HG02610 (cell line): Measurements from ENCODE around the gene FUT2.

Experiments used
- ATAC-seq: cut with Tn5 transposase; IDR thresholded peaks from one replicate; pipeline ENCODE4 v1.9.1; 2021; ENCODE audit warnings: mild to moderate bottlenecking, moderate library complexity; ENCODE audit not compliant: unreplicated experiment

Gene FUT2

DNA sequence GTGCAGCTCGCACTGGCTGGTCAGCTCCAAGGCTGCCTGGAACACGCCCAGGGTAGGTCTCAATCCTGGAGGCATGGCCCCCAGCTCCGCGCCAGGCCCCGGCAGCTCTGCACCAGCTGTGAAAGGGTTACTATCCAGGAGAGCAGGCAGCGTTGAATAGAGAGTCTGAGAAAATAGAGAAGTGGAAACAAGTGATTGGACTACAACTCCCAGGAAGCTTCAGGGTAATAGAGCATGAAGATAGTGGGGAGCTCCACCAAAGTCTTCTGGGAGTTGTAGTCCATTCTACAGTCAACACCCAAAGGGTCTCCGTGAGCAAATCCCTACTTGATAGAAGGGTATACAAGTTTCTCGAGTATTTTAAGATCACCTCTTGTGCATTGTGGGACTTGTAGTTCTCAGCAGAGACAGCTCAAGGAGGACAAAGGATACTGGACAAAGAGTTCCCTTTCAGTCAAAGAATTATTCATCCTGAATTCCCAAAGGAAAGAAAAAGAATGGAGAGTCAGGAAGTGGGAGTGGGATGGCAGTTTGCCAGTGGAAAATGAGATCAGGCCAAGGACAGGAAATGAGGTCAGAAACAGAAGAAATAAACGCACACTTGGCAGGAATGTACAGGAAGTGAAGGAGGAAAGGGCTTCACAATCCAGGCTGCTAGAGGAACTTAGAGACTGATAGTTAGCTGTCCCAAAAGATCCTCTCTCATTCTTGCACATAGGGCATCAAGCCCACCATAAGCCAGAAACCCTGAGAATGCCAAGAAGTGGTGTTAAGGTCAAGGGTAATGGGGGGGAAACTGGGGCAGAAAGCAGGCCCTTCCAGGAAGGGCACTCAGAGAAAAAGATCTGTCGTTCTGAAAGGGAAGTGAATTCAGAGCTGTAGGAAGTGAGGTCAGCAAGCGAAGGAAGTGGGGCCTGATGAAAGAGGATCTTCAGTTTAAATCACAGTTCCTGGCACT lies 29.3 kb downstream of the FUT2 start:
- ATAC-seq = no peak

DNA sequence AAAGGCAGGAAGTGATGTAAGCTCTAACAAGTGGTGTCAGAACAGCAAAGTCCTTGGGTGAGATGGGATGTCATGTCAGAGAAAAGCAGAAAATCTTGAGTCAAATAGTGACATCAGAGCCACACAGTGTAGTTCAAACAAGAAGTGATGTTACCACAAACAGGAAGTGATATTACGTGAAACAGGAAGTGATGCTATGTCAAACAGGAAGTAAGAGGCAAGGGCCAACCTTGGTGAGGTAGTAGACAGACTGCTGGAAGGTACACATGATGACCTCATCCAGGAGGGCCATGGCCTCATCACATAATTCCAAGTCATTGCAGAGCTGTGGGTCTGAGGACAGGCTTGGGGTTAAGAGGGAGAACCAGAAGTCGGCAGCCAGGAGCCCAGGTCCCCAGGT lies 30.8 kb downstream of the FUT2 start:
- ATAC-seq = no peak

DNA sequence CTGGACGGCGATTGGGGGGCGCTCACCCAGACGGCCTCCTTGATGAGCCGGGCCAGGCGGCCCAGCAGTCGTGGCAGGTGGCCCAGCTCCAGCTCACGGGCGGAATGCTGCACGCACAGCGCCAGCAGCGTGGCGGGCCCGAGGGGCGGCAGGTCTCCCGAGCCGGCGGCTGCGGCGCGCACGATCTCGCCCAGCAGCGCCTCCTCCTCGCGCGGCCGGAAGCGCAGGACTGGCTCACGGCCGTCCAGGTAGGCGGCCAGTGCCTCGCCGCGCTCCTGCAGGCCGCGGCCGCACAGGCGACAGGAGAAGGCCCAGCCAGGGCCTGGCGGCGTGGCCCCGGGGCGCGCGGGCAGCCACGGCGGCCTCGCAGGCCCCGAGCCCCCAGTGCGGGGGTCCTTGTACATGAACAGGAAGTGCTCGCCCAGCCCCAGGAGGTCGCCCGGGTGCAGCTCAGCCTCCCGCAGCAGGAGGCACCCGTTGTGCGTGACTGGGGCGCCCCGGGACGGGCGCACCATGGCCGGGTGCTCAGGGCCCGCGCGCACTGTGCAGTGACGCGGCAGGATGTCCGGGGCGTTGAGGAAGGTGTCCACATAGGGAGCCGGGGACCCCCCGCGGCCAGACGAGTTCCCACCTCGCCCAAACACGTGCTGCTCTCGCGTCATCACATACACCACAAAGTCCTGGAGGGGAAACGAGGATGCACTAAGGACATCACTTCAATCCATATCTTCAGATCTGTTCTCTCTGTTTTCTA lies 33.3 kb downstream of the FUT2 start:
- ATAC-seq = no peak

DNA sequence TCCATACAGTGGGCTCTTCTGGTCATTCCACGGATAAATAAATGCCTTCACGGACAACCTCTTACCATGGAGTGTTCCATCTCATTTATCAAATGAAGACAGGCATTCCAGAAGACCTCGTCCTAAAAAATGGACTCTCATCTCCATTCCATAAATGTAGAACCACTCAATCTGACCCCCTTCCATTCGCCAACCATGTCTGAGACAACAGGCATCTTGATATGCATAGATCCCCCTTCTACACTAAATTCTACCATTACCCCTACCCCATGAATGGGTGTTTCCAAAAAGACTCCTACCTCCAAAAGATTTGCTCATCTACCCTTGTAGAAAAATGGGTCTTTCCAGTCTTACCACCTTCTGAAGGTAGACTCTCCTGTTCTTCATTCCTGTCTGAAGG lies 35.7 kb downstream of the FUT2 start:
- ATAC-seq = no peak

DNA sequence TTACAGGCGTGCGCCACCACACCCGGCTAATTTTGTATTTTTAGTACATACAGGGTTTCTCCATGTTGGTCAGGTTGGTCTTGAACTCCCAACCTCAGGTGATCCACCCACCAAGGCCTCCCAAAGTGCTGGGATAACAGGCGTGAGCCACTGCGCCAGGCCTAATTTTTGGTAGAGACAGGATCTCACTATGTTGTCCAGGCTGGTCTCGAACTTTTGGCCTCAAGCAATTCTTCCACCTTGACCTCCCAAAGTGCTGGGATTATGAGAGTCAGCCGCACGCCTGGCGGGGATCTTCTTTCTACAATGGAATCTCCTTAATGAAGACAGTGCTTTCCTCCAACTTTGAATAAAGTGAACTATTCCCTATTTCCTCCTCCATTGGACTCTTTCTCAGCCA lies 38.9 kb downstream of the FUT2 start:
- no peak for ATAC-seq

DNA sequence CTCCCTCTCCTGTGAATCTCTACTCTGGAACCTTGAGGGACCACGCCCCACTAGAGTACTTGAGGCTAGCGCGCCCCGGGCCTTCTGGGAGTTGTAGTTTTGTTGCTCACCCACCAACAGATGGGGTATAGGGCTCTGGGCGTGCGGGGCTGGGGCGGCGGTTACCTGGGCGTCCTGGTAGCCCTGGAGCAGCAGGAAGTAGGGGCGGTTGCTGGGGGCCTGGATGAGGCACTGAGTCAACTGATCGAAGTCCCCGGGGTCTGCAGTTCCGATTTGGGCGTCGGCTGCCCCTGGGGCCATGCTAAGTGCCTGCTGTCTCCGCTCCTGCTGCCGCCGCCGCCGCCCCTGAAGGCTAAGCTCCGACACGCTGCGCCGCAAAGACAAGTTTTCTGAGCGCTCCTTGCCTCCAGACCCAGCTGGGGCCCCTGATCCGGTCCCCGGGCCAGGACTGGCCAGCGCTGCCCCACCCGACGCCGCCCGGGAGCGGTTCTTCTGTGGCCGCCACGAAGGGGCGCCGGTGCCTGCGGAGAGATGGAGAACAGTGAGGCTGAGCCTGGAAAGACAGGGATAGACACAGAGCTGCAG lies 39.4 kb downstream of the FUT2 start:
- ATAC-seq = no peak

DNA sequence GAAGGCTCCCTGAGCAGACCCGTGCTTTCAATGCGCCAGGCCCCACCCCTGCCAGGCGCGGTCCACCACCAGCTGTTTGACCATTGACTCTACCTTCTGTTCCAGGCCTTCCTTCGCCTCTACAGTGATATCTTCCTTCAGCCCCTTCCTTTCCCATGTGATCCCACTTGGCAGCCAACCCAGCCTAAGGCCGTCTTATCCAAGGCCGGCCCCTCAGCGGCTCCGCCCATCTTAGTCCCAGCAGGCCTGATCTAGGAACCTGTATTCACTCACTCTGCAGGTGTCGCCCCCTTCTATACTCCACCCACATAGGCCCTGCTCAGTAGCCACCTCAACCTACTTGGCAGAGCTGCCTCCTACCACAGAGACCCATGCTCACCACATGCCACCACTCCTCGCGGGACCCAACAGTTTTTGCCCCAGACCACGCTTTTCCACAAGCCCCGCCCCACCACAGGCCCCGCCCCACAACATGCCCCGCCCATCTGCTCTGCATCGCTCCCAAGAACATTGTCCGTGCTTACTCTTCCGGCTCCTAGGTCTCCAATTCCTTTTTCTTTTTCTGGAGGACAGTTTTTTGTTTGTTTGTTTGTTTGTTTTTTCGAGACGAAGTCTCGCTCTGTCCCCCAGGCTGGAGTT lies 41.7 kb downstream of the FUT2 start:
- no peak for ATAC-seq

DNA sequence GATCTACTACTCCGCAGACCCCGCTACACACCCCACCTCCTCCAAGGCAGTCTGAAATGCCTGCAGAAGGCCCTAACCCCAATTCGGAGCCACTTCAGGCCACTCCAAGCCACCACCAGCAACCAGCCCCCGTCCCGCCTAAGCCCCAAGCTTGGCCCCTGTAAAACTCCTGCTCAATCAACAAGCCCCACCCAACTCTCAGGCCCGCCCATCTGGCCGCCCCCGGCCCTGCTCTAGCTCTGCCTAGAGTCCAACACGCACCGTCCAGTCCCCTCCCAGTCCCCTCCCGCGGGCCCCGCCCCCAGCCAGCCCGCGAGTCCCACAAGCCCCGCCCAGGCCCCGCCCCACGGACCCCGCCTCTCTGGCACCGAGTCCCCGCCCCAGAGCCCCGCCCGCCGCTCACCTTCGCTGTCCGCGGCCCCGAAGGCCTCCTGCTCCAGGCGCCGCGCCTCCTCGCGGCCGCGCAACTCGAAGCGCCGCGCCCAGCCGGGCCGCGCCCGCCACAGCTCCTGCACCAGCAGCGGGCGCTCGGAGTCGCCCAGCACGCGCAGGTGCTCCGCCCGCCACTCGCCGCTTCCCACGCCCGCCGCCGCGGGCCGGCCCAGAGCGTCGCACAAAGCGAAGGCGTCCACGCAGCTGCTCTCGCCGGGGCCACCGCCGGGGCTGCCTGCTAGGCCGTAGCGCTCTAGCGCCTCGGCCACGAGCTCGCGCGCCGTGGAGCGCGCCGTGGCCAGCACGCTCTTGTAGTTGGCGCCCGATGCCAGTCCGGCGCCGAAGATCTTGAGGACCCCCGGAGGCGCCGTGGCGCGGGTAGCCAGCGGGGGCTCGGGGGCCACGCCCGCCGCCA lies 43.0 kb downstream of the FUT2 start:
- ATAC-seq = peak; percentile 58

DNA sequence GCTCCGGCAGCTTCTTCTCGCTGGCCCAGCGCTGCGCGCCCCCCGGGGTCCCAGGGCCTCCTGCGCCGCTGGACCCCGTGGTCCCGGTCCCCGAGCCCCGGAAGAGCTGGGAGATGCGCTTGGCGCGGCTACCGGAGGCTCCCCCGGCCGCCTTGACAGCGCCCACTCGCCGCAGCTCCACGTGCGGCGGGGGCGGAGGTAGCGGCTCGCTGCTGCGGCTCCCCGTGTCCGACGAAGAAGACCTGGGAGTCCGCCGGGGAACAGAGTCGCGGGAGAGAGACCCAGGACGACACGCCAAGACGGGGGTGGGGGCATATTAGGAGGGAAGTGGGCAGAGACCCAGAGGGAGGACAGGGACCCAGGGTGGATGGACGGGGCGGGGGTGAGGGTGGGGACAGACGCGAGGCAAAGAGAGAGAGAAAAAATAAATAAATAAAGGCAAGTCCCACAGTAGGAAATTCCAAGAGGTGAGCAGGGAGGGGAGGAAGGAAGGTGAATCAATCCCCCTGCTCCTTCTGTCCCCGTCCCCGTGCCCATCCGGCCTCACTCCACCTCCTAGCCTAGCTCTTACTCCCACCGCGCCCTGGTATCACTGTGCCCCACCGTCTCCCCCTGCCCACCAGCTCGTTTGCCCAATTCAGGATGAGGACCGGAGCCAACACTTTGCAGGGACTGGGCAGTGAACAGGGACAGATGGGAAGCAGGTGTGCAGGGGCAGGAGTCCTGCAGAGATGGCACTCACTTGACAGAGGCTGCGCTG lies 43.8 kb downstream of the FUT2 start:
- ATAC-seq = no peak

DNA sequence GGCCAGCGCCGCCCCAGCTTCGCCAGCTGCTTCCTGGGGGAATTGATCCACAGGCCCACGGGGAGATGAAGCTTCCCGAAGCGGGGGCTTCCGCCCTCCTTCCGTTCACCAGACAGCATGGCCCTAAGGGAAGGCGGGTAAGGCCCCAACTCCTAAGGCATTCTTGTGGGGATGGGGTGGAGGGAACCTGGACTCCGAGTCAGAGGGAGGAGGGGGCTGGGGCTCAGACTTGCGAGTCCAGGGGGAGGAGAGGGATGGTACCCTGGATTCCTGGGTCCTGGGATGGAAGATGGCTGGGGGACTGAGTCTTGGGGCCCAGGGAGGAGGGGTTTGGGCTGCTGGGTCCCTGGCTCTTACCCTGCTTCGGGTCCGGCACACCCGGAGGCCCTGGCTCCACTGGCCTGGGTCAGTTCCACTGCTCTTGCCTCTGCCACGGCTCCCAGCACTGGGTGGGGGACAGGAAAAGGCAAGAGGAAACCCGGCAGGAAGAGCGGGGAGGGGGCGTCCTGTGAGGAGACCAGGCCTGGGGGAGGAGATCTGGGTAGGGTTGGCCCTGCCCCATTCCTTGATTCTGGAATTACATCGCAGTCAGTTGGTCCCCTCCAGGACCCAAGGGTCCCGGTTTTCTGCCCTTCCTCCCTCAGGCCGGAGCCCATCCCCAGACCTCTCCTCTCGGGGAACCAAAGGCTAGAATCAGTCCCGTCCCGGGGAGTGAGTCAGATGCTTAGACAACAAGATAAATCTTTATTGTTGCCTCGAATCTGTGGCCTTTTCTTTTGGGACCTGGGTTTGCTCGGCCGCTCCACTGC lies 44.6 kb downstream of the FUT2 start, which contains the start of gene RASIP1:
Gene RASIP1 (minus strand): TSS at position 447 of the 809 bp plus-strand sequence. CDS start 328 bp downstream, at position 119.
- no peak for ATAC-seq

DNA sequence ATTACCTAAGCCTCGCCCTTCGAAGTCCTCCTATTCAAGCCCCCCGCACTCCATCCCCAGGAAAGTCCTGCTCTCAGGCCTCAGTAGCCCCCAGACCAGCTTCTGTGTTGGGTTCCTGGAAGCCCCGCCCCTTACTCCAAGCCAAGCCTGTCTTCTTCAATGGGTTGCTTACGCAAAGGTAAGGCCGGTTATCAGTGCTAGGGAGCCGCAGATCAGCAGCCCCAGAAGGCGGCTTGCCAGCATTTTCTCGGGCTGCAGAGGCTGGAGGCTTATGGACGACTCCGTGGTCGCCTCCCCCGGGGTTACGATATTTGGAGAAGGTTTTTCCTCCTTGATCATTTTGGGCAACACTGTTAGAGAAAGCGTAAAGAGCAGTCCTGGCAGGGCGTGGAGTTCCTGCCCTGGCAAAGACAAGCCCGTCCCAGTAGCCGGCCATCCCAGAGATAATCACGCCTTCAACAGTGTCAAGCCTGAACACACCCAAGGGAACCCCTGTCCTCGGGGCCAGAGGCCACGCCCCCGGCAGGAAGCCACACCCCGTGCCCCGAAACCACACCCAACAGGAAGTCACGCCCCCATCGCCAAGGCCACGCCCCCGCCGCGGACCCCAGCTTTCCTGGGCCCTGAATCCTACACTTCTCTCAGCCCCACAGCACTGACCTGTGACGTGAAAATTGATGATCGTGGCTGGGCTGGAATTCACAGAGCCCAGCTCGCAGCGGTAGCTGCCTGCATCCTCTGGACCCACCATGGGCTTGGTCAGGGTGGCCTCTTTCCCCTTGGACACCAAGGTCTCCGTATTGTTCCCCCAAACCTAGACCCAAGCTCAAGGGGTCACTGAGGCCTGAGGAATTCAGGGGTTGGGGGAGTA lies 45.6 kb downstream of the FUT2 start:
- no peak for ATAC-seq

DNA sequence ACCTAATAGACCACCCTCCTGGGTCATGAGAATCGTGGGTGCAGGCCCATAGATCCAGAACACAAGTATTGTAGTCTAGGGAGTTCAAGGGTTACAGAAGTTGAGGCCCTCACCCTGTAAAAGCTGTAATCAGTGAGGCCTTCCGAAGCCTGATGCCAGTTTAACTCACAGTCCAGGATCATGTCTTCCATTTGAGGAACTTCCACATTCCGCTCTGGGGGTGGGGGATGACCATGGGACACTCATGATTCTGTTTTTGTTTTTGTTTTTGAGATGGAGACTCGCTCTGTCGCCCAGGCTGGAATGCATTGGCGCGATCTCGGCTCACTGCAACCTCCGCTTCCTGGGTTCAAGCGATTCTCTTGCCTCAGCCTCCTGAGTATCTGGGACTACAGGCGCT lies 46.3 kb downstream of the FUT2 start:
- no peak for ATAC-seq

DNA sequence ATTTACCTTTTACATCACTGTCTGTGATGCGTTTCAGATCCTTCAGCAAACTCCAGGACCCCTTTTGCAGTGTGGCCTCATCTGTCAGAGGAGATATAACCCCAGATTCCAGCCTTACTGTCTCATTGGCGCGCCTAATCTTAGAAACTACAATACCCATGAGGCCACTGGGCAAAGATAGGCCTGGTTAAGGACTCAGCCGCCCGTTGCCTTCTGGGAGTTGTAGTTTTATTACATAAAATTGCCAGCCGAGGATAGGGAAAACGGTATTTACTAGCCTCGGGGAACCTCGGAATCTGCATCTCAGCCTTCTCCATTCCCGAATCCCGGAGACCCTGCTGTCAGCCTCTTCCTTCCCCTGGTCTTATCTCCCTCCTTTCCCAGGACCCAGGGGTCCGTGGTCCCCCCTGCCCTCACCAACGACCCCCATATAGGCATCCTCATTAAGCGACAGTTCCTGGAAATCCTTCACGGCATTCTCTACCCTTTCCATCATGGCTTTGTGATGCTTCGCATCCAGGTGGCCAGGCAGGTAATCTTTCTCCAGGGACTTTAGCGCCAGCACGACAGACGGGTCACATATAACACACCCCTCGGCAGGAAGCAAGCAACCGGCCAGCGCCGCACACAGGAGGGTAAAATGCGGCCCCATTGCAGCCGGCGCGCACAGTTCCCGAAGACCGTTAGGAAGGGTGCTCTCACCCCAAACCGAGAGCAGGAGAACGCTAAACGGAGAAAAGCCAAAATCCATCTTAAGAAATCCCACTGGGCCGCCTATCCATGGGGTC lies 49.6 kb downstream of the FUT2 start:
- ATAC-seq = no peak

DNA sequence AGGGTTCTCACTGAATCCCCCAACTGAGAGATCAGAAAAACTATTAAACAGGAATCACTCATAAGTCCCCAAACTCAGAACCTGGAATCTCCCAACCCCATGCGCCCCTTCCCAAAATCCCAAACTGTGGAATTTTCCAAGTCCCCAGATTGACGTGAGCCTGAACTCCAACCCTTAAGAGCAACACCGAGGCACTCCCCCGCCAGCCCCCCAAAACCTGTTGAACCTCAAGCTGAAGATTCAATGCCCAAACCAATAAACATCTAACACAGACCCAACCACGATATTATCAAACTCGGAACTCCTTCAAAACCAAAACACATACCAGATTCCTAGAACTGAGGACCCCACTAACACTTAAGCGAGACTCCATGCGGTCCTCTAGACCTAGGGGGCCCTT lies 50.3 kb downstream of the FUT2 start:
- ATAC-seq = no peak

DNA sequence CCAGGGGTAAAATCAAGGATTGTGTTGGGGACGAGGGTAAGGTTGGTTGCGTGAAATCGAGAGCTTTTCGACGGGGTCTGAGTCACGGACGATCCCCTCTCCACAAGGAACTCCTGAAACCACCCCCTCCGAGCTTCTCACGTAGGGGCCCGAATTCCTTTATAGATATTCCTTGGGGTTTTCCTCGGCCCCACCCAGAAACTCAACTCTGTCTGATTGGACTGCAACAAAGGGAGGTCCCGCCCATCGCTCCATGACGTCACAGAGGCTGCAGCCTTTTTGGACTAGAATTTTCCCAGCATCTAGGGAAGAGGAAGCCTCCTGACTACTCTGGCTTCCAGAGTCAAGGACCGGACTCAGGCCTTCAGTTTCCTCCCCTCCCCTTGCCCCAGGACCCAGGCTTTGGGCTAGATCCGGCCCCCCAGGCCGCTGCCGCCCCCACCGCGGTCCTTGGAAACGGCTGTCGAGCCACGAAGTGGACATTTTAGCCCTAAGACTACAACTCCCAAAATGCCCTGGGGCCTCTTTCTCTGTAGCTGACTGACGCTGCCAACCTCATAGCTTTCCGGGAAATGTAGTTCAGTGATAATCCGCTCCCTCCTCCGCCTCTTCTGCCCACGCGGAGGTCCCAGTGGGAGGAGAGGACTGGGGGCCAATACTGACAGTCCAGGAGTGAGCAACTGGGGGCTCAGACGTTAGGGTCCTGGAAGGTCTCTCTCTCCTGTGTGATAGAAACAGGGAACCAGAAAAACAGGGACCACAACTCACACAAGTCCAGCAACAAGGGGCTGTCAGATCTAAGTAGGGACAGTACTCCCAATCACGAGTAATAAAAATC lies 51.2 kb downstream of the FUT2 start, which contains the start of gene IZUMO1:
Gene IZUMO1 (minus strand): TSS at position 172 of the 838 bp plus-strand sequence. CDS start 1,050 bp downstream, outside the sequence.
- ATAC-seq = no peak
